Astrocyte of the spinal cord (primary cell): ENCODE results near the gene TTLL13.
A peak's percentile ranks its signal among the peaks of the same experiment; 100 is the strongest.

ENCODE experiments used
- DNase-seq: peaks from one replicate; pipeline ENCODE4 v3.0.0; 2011; ENCODE audit warnings: low read depth, low spot score
- H3K4me3 ChIP-seq: 2 replicates; pipeline ENCODE4 v1.5.1; 2011; ENCODE audit warnings: low read depth, mild to moderate bottlenecking, low read length, moderate library complexity
- CTCF ChIP-seq: IDR thresholded peaks from 2 replicates; pipeline ENCODE4 v1.5.1; 2012; ENCODE audit warnings: low read depth, mild to moderate bottlenecking, low read length, inconsistent platforms
- in situ Hi-C: cut with HindIII; loops from 2 replicates; pipeline ENCODE4 v1.10.0; 2017; ENCODE audit warnings: low sequenced_read_pairs

TTLL13 gene

GRCh38 chr15:90249203-90249863 lies at the start of gene TTLL13:
TSS of gene TTLL13 (plus strand) at chr15:90249556. CDS start at chr15:90250631, 1,075 bp downstream.
- peak within 1 kb of the TSS; percentile 60 for H3K4me3 ChIP-seq
- in situ Hi-C loops: no loop called here
- TF ChIP-seq CTCF: no peak
- DNase-seq: peak; percentile 83

GRCh38 chr15:90200534-90201129 lies 48.7 kb upstream of the TTLL13 start:
- peak overlapping the region; percentile 74 for H3K4me3 ChIP-seq
- in situ Hi-C loops: no loop called here
- no peak for DNase-seq
- no peak for TF ChIP-seq CTCF

GRCh38 chr15:90201130-90201943 lies 48.0 kb upstream of the TTLL13 start, which contains the start of gene SEMA4B:
TSS of gene SEMA4B (plus strand) at chr15:90201330. CDS start at chr15:90201579, 249 bp downstream.
- peak; percentile 40 for DNase-seq
- no peak for TF ChIP-seq CTCF
- in situ Hi-C loops: no loop called here

GRCh38 chr15:90201944-90202375 lies 47.4 kb upstream of the TTLL13 start:
- no peak for TF ChIP-seq CTCF
- no peak for DNase-seq
- H3K4me3 ChIP-seq: peak overlapping the region; percentile 74
- in situ Hi-C loops: no loop called here

More at GRCh38 chr15:90201130-90201943, 48.0 kb upstream of the TTLL13 start, which contains the start of gene SEMA4B:
- peak within 1 kb of the TSS; percentile 74 for H3K4me3 ChIP-seq

- in situ Hi-C loops: no loop called here
- DNase-seq: no peak
- no peak for TF ChIP-seq CTCF
- no peak overlapping the region for H3K4me3 ChIP-seq
These were observed 46.4 kb upstream of the TTLL13 start for GRCh38 chr15:90202929-90203328.

GRCh38 chr15:90203473-90203872 lies 45.9 kb upstream of the TTLL13 start:
- H3K4me3 ChIP-seq: no peak overlapping the region
- in situ Hi-C loops: no loop called here
- TF ChIP-seq CTCF: no peak
- no peak for DNase-seq
